Measurements from ENCODE around the gene EPHA2. TPM values are rescaled to one million over a fixed set of nuclear protein-coding genes. Genes with fewer than 3 reads are reported as not detected.

The EPHA2 gene
- total RNA-seq, 1 donor from 2014 or later = 144 TPM

DNA sequence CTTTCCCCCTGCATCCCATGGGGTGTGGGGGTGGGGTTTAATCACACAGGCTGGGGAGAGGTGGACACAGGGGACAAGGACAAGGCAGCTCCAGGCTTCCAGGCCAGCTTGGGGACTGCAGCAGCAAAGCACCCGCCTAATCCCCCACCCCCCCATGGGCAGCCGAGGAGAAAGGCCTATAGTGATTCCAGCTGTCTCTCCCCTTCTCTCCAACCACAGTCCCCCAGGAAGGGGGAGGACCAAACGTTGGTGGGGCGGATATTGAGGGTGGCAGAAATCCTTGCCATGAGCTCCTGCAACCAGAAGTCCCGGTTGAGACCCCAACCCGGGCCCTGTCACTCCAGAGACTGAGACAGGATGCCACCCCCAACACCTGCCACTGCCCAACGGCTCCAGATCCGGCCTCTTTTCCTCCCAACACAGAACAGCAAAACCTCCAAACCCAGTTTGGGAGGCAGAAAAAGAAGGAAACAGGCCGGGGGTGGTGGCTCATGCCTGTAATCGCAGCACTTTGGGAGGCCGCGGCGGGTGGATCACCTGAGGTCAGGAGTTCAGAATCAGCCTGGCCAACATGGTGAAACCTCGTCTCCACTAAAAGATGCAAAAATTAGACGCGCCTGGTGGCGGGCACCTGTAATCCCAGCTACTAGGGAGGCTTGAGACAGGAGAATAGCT is 1.7 kb downstream of the EPHA2 start:
- FAIRE-seq = no peak

GRCh38 chr1:16153096-16153998 is 2.5 kb downstream of the EPHA2 start:
- Histone ChIP-seq H3K27me3 (ENCODE audit: control insufficient read depth, insufficient read depth, low read length) (no peaks in the 10 kb centered on the region), H3K36me3 (ENCODE audit: control insufficient read depth, insufficient read depth, low read length) (peaks cover 41% of the 10 kb centered on the region), H3K4me3 (ENCODE audit: low read depth, low read length) (peak overlapping the region; percentile 94)
- TF ChIP-seq CTCF (IDR thresholded peaks at IDR 0.05; ENCODE audit: insufficient read depth, low read length, severe bottlenecking) = no peak
- no peak for FAIRE-seq
- DNase-seq (ENCODE audit: low read depth) = no peak

More for the DNA sequence above, 1.7 kb downstream of the EPHA2 start:
- TF ChIP-seq CTCF (IDR thresholded peaks at IDR 0.05; ENCODE audit: insufficient read depth, low read length, severe bottlenecking) = no peak
- Histone ChIP-seq H3K27me3 (ENCODE audit: control insufficient read depth, insufficient read depth, low read length) (no peaks in the 10 kb centered on the region), H3K4me3 (ENCODE audit: low read depth, low read length) (peak overlapping the region; percentile 94), H3K36me3 (ENCODE audit: control insufficient read depth, insufficient read depth, low read length) (peaks cover 35% of the 10 kb centered on the region)
- DNase-seq (ENCODE audit: low read depth) = no peak

DNA sequence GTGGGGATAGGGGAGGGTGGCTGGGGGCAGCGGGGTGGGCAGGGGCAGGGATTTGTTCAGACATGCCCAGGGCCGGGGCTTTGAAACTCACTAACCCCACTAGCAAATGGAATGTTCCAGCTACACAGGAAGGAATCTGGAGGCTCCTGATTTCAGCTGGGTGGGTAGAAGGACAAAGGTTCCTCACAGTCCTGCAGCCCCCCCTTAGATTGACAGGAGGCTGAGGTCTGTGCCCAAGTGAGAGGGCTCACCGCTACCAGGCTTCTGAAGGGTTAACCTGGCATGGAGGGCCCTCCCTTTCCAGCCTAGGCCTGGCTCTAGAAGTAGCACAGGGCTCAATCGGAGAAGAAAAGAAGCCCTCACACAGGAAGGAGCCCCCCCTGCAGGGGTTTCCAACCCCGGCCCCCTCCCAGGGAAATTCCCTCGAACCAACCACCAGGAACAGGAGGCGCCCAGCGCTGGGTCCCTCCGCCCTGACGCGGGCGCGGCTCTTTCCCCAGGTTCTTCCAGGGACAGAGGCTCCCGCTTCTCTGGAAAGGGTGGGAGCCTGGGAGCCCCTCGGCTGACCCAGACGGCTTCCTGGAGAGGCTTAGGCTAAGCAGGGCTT is 3.3 kb downstream of the EPHA2 start:
- H3K4me3 ChIP-seq (ENCODE audit: low read depth, low read length) = peak overlapping the region; percentile 94
- DNase-seq (ENCODE audit: low read depth) (no peak), FAIRE-seq (no peak)
- no peaks in the 10 kb centered on the region for H3K27me3 ChIP-seq (ENCODE audit: control insufficient read depth, insufficient read depth, low read length)
- no peak for TF ChIP-seq CTCF (IDR thresholded peaks at IDR 0.05; ENCODE audit: insufficient read depth, low read length, severe bottlenecking)
- H3K36me3 ChIP-seq (ENCODE audit: control insufficient read depth, insufficient read depth, low read length) = peaks cover 45% of the 10 kb centered on the region

DNA sequence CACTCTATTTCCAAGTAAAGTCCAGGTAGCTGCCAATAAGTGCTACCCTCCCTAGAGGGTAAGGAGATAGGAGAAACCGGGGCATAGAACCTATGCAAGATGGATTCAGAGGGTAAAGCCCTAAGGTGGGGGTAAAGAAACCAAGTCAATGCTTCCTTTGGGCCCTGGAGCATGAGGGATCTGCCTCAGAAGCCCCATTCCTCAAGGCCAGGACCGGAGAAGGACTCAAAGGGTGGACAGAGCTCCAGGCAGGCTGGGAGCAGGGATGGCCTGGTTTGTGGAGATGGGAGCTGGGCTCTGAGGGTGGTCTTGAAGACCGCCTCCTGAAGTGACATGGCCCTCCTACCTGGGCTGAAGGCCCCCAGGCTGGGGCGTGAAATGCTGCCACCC is 3.9 kb downstream of the EPHA2 start:
- H3K36me3 ChIP-seq (ENCODE audit: control insufficient read depth, insufficient read depth, low read length) = peaks cover 46% of the 10 kb centered on the region
- no peak for FAIRE-seq

More for the DNA sequence above, 3.9 kb downstream of the EPHA2 start:
- TF ChIP-seq CTCF (IDR thresholded peaks at IDR 0.05; ENCODE audit: insufficient read depth, low read length, severe bottlenecking) = no peak
- no peak overlapping the region for H3K4me3 ChIP-seq (ENCODE audit: low read depth, low read length)
- no peak for DNase-seq (ENCODE audit: low read depth)
- H3K27me3 ChIP-seq (ENCODE audit: control insufficient read depth, insufficient read depth, low read length) = no peaks in the 10 kb centered on the region
